ENCODE data around the gene NELFCD.

GRCh38 chr20:58980711-58981627 lies at the start of gene NELFCD:
- no peak for TF ChIP-seq CHD2 (IDR thresholded peaks at IDR 0.05; ENCODE audit: low read length, partially characterized antibody)
- no peak for TF ChIP-seq CTCF (IDR thresholded peaks at IDR 0.05)
- TF ChIP-seq RFX5 (IDR thresholded peaks at IDR 0.05; ENCODE audit: low read length): no peak
- peak; percentile 90 for TF ChIP-seq POLR2AphosphoS5 (IDR thresholded peaks at IDR 0.05; ENCODE audit: low read depth, low read length)
- peak; percentile 64 for TF ChIP-seq MXI1 (IDR thresholded peaks at IDR 0.05; ENCODE audit: low read depth, low read length)
- TF ChIP-seq RAD21 (IDR thresholded peaks at IDR 0.05; ENCODE audit: low read length): 0 out of 2 replicates have a peak, but pooled peaks have one; percentile 1
- no peak for TF ChIP-seq USF2 (IDR thresholded peaks at IDR 0.05; ENCODE audit: borderline replicate concordance, low read depth, low read length)
- TF ChIP-seq REST (IDR thresholded peaks at IDR 0.05; ENCODE audit: low read depth, low read length): 0 out of 2 replicates have a peak, but pooled peaks have one; percentile 19
- TF ChIP-seq JUND (IDR thresholded peaks at IDR 0.05): no peak

Measured in SK-N-SH (cell line).